GM12864 (cell line): ENCODE results near the gene QSOX2.

Source experiments
- DNase-seq: peaks from one replicate; pipeline ENCODE4 v3.0.0-alpha.2; 2011; ENCODE audit warnings: low read depth
- H3K4me3 ChIP-seq: 2 replicates; pipeline ENCODE4 v1.5.1; 2011; ENCODE audit warnings: mild to moderate bottlenecking, low read depth, low read length, control low read depth
- CTCF ChIP-seq: IDR thresholded peaks from 2 replicates; pipeline ENCODE4 v1.5.1; 2011; ENCODE audit warnings: low read depth, mild to moderate bottlenecking, moderate library complexity, low read length, control low read depth, inconsistent platforms; ENCODE audit errors: missing control alignments

QSOX2 gene

GRCh38 chr9:136210276-136210675 is 35.3 kb downstream of the QSOX2 start:
- no peak for TF ChIP-seq CTCF
- no peak for DNase-seq
- no peak overlapping the region for H3K4me3 ChIP-seq

- no peak for DNase-seq
- H3K4me3 ChIP-seq = no peak overlapping the region
- TF ChIP-seq CTCF = no peak
These were observed 35.8 kb downstream of the QSOX2 start for GRCh38 chr9:136209786-136210185.

DNA sequence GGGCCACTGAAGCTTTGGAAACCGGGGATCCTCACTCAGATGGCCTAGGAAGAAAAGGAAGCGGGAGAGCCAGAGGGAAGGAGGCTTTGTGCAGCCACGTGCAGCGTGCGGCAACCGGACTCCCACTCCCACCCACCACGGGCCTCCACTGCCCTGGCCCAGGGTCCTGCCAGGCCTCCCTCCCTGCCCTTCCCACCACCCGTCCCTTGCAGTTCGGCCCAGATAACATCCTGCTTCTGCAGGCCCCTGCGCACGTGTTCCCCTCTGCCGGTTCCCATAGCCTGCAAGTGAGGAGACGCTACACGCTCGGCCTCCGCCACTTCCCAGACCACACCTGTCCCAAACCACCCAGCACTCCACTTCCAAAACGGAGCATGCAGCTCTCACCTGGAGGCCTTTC is 36.4 kb downstream of the QSOX2 start:
- DNase-seq = no peak
- TF ChIP-seq CTCF = no peak
- no peak overlapping the region for H3K4me3 ChIP-seq

- no peak overlapping the region for H3K4me3 ChIP-seq
- no peak for TF ChIP-seq CTCF
- no peak for DNase-seq
These were observed 36.9 kb downstream of the QSOX2 start for GRCh38 chr9:136208675-136209074.

DNA sequence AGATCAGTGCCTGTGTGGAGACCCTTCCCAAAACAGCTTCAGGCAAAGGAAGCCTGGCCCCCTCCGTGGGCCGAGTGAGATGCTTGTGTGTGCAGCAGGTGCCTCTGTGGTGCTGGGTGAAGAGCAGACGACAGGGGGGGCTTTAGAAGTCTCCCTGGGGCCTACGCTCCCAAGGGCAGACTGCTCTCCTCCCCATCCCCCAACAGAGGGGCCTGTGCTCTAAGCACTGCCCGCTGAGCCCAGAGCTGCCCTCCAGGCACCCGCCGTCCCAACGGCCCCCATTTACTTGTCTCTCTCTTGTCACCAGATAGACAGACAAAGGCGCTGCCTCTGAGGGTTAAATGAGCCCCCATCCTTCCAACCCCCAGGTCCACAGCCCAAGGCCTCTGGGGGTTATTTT is 38.0 kb downstream of the QSOX2 start:
- no peak overlapping the region for H3K4me3 ChIP-seq
- DNase-seq = no peak
- no peak for TF ChIP-seq CTCF

DNA sequence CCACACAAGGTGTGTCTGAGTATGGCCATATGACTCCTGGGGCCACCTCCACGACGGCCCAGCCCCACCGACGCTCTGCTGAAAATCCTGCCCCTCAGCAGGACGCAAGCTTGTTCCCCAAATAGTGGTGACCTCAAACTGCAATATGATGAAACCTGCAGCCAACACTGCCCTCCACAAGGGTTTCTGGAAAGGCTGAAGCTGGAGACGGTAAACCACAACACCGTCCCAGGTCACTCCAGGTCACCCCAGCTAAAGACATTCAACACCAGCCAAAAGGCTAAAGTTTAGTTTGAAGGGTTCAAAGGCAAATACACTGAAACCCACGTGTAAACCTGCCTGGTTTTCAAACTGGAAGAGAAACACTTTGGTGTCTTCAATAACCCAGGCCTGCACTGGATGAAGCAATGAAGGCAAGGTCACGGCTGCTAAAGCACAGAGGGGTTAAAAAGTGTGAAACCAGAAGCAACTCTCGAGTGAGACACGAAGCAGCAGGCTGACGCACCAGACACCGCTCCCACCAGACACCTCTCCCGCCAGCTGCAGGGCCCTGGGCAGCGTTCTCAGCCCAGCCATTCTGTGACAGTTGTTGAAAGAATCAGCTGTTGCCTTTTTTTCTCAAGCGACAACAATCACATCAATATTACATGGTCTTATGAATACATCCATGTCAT is 38.9 kb downstream of the QSOX2 start:
- DNase-seq = no peak

DNA sequence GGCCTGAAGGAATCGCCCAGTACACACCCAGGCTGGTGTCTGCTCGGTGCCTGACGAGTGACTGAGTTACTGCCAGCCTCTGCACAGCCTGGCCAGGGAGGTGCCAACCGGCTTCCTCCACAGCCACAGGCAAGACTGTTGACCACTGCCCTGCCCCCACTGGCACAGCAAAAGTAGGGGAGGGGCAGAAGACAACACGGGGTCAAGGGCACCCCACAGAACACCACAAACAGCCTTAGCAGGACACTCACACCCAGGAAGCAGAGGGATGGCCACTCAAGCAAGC is 40.0 kb downstream of the QSOX2 start:
- no peak for DNase-seq
- no peak for TF ChIP-seq CTCF
- no peak overlapping the region for H3K4me3 ChIP-seq

More for the DNA sequence above, 38.9 kb downstream of the QSOX2 start:
- H3K4me3 ChIP-seq = no peak overlapping the region
- TF ChIP-seq CTCF = no peak
